Left ventricle myocardium inferior (tissue), 1 donor: ENCODE data around the gene PDE6A. TPM values are rescaled to one million over a fixed set of nuclear protein-coding genes. Genes with fewer than 3 reads are reported as not detected.
"Not testable (repeated sequence)": the region's sequence is repeated elsewhere in the genome, so short reads cannot be mapped to it uniquely, and the experiment has no call there.

Experiments
- DNase-seq: peaks from one replicate; pipeline ENCODE4 v3.0.0-alpha.2; 2020
- H3K27ac ChIP-seq: fragments of 200-600 bp; replicated peaks from 2 replicates; pipeline ENCODE4 v1.8.0; 2021
- H3K27me3 ChIP-seq: fragments of 200-600 bp; 2 replicates; pipeline ENCODE4 v1.8.0; 2021; ENCODE audit warnings: low read depth
- H3K36me3 ChIP-seq: fragments of 200-600 bp; 2 replicates; pipeline ENCODE4 v1.8.0; 2021
- H3K4me1 ChIP-seq: fragments of 200-600 bp; 2 replicates; pipeline ENCODE4 v1.8.0; 2021
- H3K4me3 ChIP-seq: fragments of 200-600 bp; 2 replicates; pipeline ENCODE4 v1.8.0; 2021; ENCODE audit warnings: mild to moderate bottlenecking, moderate library complexity
- H3K9me3 ChIP-seq: fragments of 200-600 bp; replicated peaks from 2 replicates; pipeline ENCODE4 v1.8.0; 2021
- CTCF ChIP-seq: fragments of 200-600 bp; IDR thresholded peaks from 2 replicates; pipeline ENCODE4 v1.8.0; 2021; ENCODE audit warnings: antibody characterized with exemption, mild to moderate bottlenecking, borderline replicate concordance
- intact Hi-C: fragments of 100-400 bp; cut with micrococcal nuclease; formaldehyde crosslinking; loops from one replicate; pipeline ENCODE4 v1.11.0; 2022
- total RNA-seq: library from RNA; stranded (reverse); fragmentation: NEBNext Ultra II Directional; extraction: Animal tissue kit (Norgen Biotek cat#: 25700); gene quantifications from one replicate; pipeline ENCODE4 v1.2.1, GENCODE V29; 2021
- donor health status: DM: no; HTN: yes; CAD: no; lungs with severe emphysema.

PDE6A gene
- total RNA-seq, 1 donor from 2014 or later, result 0.22 TPM

DNA sequence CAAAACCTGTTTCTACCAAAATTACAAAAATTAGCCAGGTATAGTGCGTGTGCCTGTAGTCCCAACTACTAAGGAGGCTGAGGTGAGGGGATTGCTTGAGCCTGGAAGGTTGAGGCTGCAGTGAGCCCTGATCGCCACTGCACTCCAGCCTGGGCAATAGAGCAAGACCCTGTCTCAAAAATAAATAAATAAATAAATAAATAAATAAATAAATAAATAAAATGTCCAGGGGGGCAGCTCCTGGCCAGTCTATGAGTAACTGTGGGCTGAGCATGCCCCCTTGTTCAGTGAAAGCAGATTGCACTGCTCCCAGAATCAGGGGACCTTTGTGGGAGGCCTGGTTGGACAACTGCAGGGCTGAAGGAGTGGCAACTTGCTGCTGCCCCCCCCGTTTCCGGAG lies 62.7 kb downstream of the PDE6A start:
- H3K9me3 ChIP-seq, result no peaks in the 10 kb centered on the region
- intact Hi-C loops, result no loop called here
- no peak for TF ChIP-seq CTCF
- H3K27me3 ChIP-seq, result no peaks in the 10 kb centered on the region
- H3K4me1 ChIP-seq, result no peaks in the 10 kb centered on the region
- H3K36me3 ChIP-seq, result no peaks in the 10 kb centered on the region
- no peak for DNase-seq
- H3K27ac ChIP-seq, result no peak overlapping the region
- no peak overlapping the region for H3K4me3 ChIP-seq

DNA sequence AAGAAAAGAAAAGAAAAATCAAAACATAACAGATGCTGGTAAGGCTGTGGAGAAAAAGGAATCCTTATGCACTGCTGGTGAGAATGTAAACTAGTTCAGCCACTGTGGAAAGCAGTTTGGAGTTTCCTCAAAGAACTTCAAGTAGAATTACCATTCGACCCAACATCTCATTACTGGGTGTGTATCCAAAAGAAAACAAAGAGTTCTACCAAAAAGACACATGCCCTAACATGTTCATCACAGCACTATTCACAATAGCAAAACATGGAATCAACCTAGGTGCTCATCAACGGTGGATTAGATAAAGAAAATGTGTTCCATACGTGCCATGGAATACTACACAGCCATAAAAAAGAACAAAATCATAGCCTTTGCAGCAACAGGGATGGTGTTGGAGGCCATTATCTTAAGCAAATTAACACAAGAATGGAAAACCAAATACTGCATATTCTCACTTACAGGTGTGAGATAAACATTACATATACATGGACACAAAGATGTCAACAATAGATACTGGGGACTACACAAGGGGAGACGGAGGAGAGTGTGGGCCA lies 63.4 kb downstream of the PDE6A start:
- H3K9me3 ChIP-seq, result no peaks in the 10 kb centered on the region
- no peak overlapping the region for H3K27ac ChIP-seq
- TF ChIP-seq CTCF, result no peak
- no peak for DNase-seq
- no peaks in the 10 kb centered on the region for H3K4me1 ChIP-seq
- intact Hi-C loops, result no loop called here
- no peaks in the 10 kb centered on the region for H3K36me3 ChIP-seq
- no peaks in the 10 kb centered on the region for H3K27me3 ChIP-seq
- H3K4me3 ChIP-seq, result no peak overlapping the region

GRCh38 chr5:149879593-149879992 lies 65.0 kb downstream of the PDE6A start:
- intact Hi-C loops, H3K27ac ChIP-seq, H3K27me3 ChIP-seq, H3K9me3 ChIP-seq, H3K4me3 ChIP-seq, DNase-seq, H3K36me3 ChIP-seq, H3K4me1 ChIP-seq: not testable (repeated sequence)

DNA sequence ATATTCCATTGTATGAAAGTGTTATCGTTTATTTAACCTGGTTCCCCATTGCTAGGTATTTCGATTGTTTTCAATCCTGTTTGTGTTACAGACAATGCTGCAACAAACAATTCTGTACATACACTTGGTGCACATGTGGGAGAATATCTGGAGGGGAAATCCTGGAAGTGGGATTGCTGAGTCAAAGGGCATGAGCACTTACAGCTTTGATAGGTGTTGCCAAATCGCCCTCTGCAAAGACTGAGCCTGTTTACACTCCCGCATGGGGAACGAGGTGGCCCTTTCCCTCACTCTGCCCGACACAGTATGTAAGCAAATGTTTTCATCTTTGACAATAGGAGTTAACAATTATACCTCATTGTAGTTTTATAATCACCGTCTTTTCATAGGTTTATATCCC lies 66.2 kb downstream of the PDE6A start:
- no peak overlapping the region for H3K4me3 ChIP-seq
- H3K36me3 ChIP-seq, result no peaks in the 10 kb centered on the region
- no peaks in the 10 kb centered on the region for H3K9me3 ChIP-seq
- intact Hi-C loops, result no loop called here
- TF ChIP-seq CTCF, result no peak
- DNase-seq, result no peak
- no peaks in the 10 kb centered on the region for H3K4me1 ChIP-seq
- no peaks in the 10 kb centered on the region for H3K27me3 ChIP-seq
- H3K27ac ChIP-seq, result no peak overlapping the region

GRCh38 chr5:149873896-149874295 lies 70.7 kb downstream of the PDE6A start:
- Histone ChIP-seq H3K9me3 (no peaks in the 10 kb centered on the region), H3K4me1 (peaks cover 17% of the 10 kb centered on the region), H3K27me3 (no peaks in the 10 kb centered on the region), H3K36me3 (no peaks in the 10 kb centered on the region), H3K4me3 (no peak overlapping the region), H3K27ac (no peak overlapping the region)
- no peak for DNase-seq
- TF ChIP-seq CTCF, result no peak
- intact Hi-C loops, result no loop called here

DNA sequence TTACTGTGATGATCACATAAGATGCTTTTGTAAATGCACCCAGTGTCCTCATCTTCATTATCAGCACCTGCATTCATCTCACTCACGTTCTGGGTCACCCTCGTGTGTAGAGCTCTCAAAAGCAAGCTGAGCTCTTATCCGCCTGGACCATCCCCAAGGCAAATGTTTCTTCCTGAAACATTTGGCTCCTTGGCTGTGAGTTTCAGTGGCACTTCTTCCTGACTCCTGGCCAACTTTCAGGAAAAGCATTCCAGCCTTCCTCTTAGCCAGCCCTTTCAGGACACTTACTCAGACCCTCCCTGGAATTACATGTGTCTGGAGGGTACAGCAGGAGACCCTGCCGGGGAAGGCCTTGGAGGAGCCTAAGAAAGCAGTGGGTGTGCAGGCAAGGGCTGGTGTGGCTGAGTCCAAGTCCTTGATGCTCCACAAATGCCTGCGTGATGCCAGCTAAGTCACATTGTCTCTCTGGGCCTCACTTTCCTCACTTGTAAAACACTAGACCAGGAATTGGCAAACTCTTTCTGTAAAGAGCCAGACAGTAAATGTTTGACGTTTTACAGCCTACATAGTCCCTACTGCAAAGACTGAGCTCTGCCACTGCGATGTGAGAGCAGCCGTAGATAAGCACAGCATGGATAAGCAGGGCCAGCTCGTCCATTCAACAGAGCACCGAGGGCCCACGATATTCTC lies 72.1 kb downstream of the PDE6A start:
- intact Hi-C loops, result no loop called here
- no peak for TF ChIP-seq CTCF
- no peaks in the 10 kb centered on the region for H3K9me3 ChIP-seq
- no peak overlapping the region for H3K4me3 ChIP-seq
- no peaks in the 10 kb centered on the region for H3K27me3 ChIP-seq
- H3K27ac ChIP-seq, result peak overlapping the region; percentile 55
- DNase-seq, result no peak
- no peaks in the 10 kb centered on the region for H3K36me3 ChIP-seq
- peaks cover 17% of the 10 kb centered on the region for H3K4me1 ChIP-seq
